GM13977 (cell line): ENCODE measurements around the gene TRIM32.
"Not testable (repeated sequence)": the region's sequence is repeated elsewhere in the genome, so short reads cannot be mapped to it uniquely, and the experiment has no call there.

ENCODE experiments used
- DNase-seq: peaks from one replicate; pipeline ENCODE4 v3.0.0; 2012; ENCODE audit warnings: low spot score
- CTCF ChIP-seq: IDR thresholded peaks from 2 replicates; pipeline ENCODE4 v1.5.1; 2012; ENCODE audit warnings: mild to moderate bottlenecking, control low read depth; ENCODE audit not compliant: insufficient read depth; ENCODE audit errors: extremely low read depth, missing control alignments
- in situ Hi-C: fragments of 300-500 bp; cut with MboI; formaldehyde crosslinking; loops from one replicate; pipeline ENCODE4 v1.12.0; 2022; ENCODE audit warnings: low sequenced_read_pairs, low pct_unique_long_range_greater_than_20kb, mixed read lengths, inconsistent platforms; ENCODE audit not compliant: unreplicated experiment

Gene TRIM32

GRCh38 chr9:116688806-116689485 lies 1.8 kb downstream of the TRIM32 start:
- no peak for DNase-seq
- TF ChIP-seq CTCF: no peak
- in situ Hi-C loops: no loop called here

DNA sequence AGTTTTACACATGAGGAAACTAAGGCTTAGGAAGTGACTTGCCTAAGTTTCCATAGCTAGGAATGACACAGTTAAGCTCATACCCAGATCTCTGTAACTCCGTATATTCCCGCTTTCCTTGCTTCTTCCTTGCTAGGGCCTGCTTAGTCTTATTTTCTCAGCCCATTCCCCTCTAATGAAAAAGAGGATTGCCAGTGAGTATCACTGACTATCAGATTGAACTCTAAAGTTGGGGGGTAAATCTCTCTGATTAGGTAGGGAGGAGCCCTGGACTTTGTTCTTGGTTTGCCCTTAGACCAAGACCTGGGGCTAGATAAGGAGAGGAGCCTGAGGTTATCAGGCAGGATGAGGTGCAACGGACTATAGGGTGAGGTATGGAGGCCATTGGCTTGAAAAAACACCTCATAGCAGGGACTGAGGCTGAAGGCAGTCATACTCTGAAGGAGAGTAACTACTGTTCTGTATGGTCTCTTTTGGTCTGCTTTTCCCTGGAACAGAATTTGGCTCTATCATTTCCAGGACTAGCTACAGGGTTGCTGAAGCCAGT lies 2.5 kb downstream of the TRIM32 start:
- DNase-seq: no peak
- no peak for TF ChIP-seq CTCF
- in situ Hi-C loops: no loop called here

GRCh38 chr9:116690805-116691204 lies 3.7 kb downstream of the TRIM32 start:
- DNase-seq, in situ Hi-C loops: not testable (repeated sequence)

- no peak for TF ChIP-seq CTCF
- in situ Hi-C loops: no loop called here
- no peak for DNase-seq
Observed at GRCh38 chr9:116691607-116692006, 4.5 kb downstream of the TRIM32 start.

GRCh38 chr9:116692616-116693015 lies 5.5 kb downstream of the TRIM32 start:
- in situ Hi-C loops: no loop called here
- TF ChIP-seq CTCF: no peak
- DNase-seq: no peak

- TF ChIP-seq CTCF: no peak
- no peak for DNase-seq
- in situ Hi-C loops: no loop called here
Observed at GRCh38 chr9:116693233-116693731, 6.2 kb downstream of the TRIM32 start.

GRCh38 chr9:116694785-116695291 lies 7.7 kb downstream of the TRIM32 start:
- in situ Hi-C loops: no loop called here
- DNase-seq: no peak
- no peak for TF ChIP-seq CTCF
